ENCODE measurements around the gene RMND5B.

Gene RMND5B

GRCh38 chr5:178193251-178193809 is 62.5 kb downstream of the RMND5B start:
- Histone ChIP-seq H4K8ac (ENCODE audit: low read depth, low read length) (no peak overlapping the region), H4K12ac (ENCODE audit: low read depth, low read length) (no peak overlapping the region), H3K4me3 (ENCODE audit: low read depth, low read length) (no peak overlapping the region), H2AFZ (ENCODE audit: insufficient read depth, low read length, poor library complexity) (no peak overlapping the region), H2BK120ac (ENCODE audit: insufficient read depth, low read length, poor library complexity) (no peak overlapping the region), H3K36me3 (ENCODE audit: control insufficient read depth in 1 of 2, insufficient read depth in 2 of 2, low read length in 2 of 2) (no peaks in the 10 kb centered on the region), H3K9ac (ENCODE audit: low read length) (no peak overlapping the region), H3K14ac (ENCODE audit: low read length) (no peak overlapping the region), H3K79me1 (ENCODE audit: low read length) (no peaks in the 10 kb centered on the region), H3K27ac (ENCODE audit: low read depth, low read length) (no peak overlapping the region), H3K18ac (ENCODE audit: low read length) (no peak overlapping the region), H4K91ac (ENCODE audit: low read depth, low read length) (no peak overlapping the region), H2AK5ac (ENCODE audit: low read length) (no peak overlapping the region), H3K4me1 (ENCODE audit: control insufficient read depth in 1 of 2, insufficient read depth in 2 of 2, low read length in 2 of 2) (no peaks in the 10 kb centered on the region), H3K4ac (ENCODE audit: low read depth, low read length) (no peak overlapping the region), H3K9me3 (ENCODE audit: insufficient read depth, low read depth, low read length) (peaks cover 8% of the 10 kb centered on the region), H3K4me2 (ENCODE audit: low read length) (no peak overlapping the region), H2BK5ac (ENCODE audit: low read depth, low read length, poor library complexity) (no peak overlapping the region), H3K79me2 (ENCODE audit: control insufficient read depth, insufficient read depth, low read length, poor library complexity) (no peaks in the 10 kb centered on the region), H3K23ac (ENCODE audit: low read length) (no peak overlapping the region), H2BK12ac (ENCODE audit: low read length) (no peak overlapping the region), H3K27me3 (ENCODE audit: insufficient read depth, low read length) (no peaks in the 10 kb centered on the region)
- WGBS (ENCODE audit: extremely low coverage, insufficient coverage, insufficient read length), result no CpG with 5 or more reads among the region's 8 CpGs
- DNase-seq, result no peak

DNA sequence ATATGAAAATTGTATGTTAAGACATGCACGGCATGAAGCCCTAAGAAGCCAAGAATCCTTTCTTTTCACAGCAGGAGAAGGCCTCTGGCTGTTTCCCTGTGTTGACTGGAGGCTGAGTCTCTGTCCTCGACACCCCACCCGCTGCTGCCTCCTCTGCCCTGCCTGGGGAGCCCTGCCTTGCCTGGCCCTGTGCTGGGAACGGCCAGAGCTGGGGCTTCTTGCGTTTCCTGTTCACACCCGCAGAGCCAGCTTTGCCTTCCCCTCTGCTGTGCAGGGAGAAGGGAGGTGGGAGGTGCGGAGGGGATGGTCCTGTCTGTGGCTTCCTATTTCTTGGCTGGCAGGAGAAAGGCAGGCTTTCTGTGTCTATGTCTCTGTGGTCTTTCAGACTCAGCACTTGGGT is 63.2 kb downstream of the RMND5B start:
- Histone ChIP-seq H3K27me3 (ENCODE audit: insufficient read depth, low read length) (no peaks in the 10 kb centered on the region), H3K4me2 (ENCODE audit: low read length) (no peak overlapping the region), H3K4ac (ENCODE audit: low read depth, low read length) (no peak overlapping the region), H4K8ac (ENCODE audit: low read depth, low read length) (no peak overlapping the region), H2AK5ac (ENCODE audit: low read length) (no peak overlapping the region), H3K4me1 (ENCODE audit: control insufficient read depth in 1 of 2, insufficient read depth in 2 of 2, low read length in 2 of 2) (no peaks in the 10 kb centered on the region), H4K91ac (ENCODE audit: low read depth, low read length) (no peak overlapping the region), H4K12ac (ENCODE audit: low read depth, low read length) (no peak overlapping the region), H3K14ac (ENCODE audit: low read length) (no peak overlapping the region), H2AFZ (ENCODE audit: insufficient read depth, low read length, poor library complexity) (no peak overlapping the region), H2BK120ac (ENCODE audit: insufficient read depth, low read length, poor library complexity) (no peak overlapping the region), H3K9me3 (ENCODE audit: insufficient read depth, low read depth, low read length) (peaks cover 8% of the 10 kb centered on the region), H3K79me2 (ENCODE audit: control insufficient read depth, insufficient read depth, low read length, poor library complexity) (no peaks in the 10 kb centered on the region), H3K18ac (ENCODE audit: low read length) (no peak overlapping the region), H2BK5ac (ENCODE audit: low read depth, low read length, poor library complexity) (no peak overlapping the region), H2BK12ac (ENCODE audit: low read length) (no peak overlapping the region), H3K9ac (ENCODE audit: low read length) (no peak overlapping the region), H3K27ac (ENCODE audit: low read depth, low read length) (no peak overlapping the region), H3K4me3 (ENCODE audit: low read depth, low read length) (no peak overlapping the region), H3K36me3 (ENCODE audit: control insufficient read depth in 1 of 2, insufficient read depth in 2 of 2, low read length in 2 of 2) (no peaks in the 10 kb centered on the region), H3K23ac (ENCODE audit: low read length) (no peak overlapping the region), H3K79me1 (ENCODE audit: low read length) (no peaks in the 10 kb centered on the region)
- WGBS (ENCODE audit: extremely low coverage, insufficient coverage, insufficient read length), result no CpG with 5 or more reads among the region's 7 CpGs
- no peak for DNase-seq

GRCh38 chr5:178196281-178196812 is 65.5 kb downstream of the RMND5B start:
- Histone ChIP-seq H3K14ac (ENCODE audit: low read length) (no peak overlapping the region), H4K8ac (ENCODE audit: low read depth, low read length) (no peak overlapping the region), H3K9ac (ENCODE audit: low read length) (no peak overlapping the region), H2BK5ac (ENCODE audit: low read depth, low read length, poor library complexity) (no peak overlapping the region), H4K91ac (ENCODE audit: low read depth, low read length) (no peak overlapping the region), H3K79me1 (ENCODE audit: low read length) (no peaks in the 10 kb centered on the region), H3K79me2 (ENCODE audit: control insufficient read depth, insufficient read depth, low read length, poor library complexity) (no peaks in the 10 kb centered on the region), H3K4me2 (ENCODE audit: low read length) (no peak overlapping the region), H3K4ac (ENCODE audit: low read depth, low read length) (no peak overlapping the region), H3K9me3 (ENCODE audit: insufficient read depth, low read depth, low read length) (peaks cover 8% of the 10 kb centered on the region), H3K4me1 (ENCODE audit: control insufficient read depth in 1 of 2, insufficient read depth in 2 of 2, low read length in 2 of 2) (no peaks in the 10 kb centered on the region), H3K36me3 (ENCODE audit: control insufficient read depth in 1 of 2, insufficient read depth in 2 of 2, low read length in 2 of 2) (no peaks in the 10 kb centered on the region), H2BK120ac (ENCODE audit: insufficient read depth, low read length, poor library complexity) (no peak overlapping the region), H3K4me3 (ENCODE audit: low read depth, low read length) (no peak overlapping the region), H2BK12ac (ENCODE audit: low read length) (no peak overlapping the region), H4K12ac (ENCODE audit: low read depth, low read length) (no peak overlapping the region), H3K27ac (ENCODE audit: low read depth, low read length) (no peak overlapping the region), H3K27me3 (ENCODE audit: insufficient read depth, low read length) (no peaks in the 10 kb centered on the region), H3K18ac (ENCODE audit: low read length) (no peak overlapping the region), H2AFZ (ENCODE audit: insufficient read depth, low read length, poor library complexity) (no peak overlapping the region), H3K23ac (ENCODE audit: low read length) (no peak overlapping the region), H2AK5ac (ENCODE audit: low read length) (no peak overlapping the region)
- no CpG with 5 or more reads among the region's 7 CpGs for whole genome bisulfite sequencing (ENCODE audit: extremely low coverage, insufficient coverage, insufficient read length)
- no peak for DNase-seq

GRCh38 chr5:178196986-178197385 is 66.2 kb downstream of the RMND5B start:
- no peak overlapping the region for H4K8ac ChIP-seq (ENCODE audit: low read depth, low read length)
- H3K79me2 ChIP-seq (ENCODE audit: control insufficient read depth, insufficient read depth, low read length, poor library complexity), result no peaks in the 10 kb centered on the region
- H2BK12ac ChIP-seq (ENCODE audit: low read length), result no peak overlapping the region
- no peak overlapping the region for H3K4me2 ChIP-seq (ENCODE audit: low read length)
- no peak overlapping the region for H3K27ac ChIP-seq (ENCODE audit: low read depth, low read length)
- H3K4ac ChIP-seq (ENCODE audit: low read depth, low read length), result no peak overlapping the region
- no peaks in the 10 kb centered on the region for H3K79me1 ChIP-seq (ENCODE audit: low read length)
- H3K4me1 ChIP-seq (ENCODE audit: control insufficient read depth in 1 of 2, insufficient read depth in 2 of 2, low read length in 2 of 2), result no peaks in the 10 kb centered on the region
- H4K91ac ChIP-seq (ENCODE audit: low read depth, low read length), result no peak overlapping the region
- H2BK120ac ChIP-seq (ENCODE audit: insufficient read depth, low read length, poor library complexity), result no peak overlapping the region
- H3K4me3 ChIP-seq (ENCODE audit: low read depth, low read length), result peak overlapping the region; percentile 43
- no peak overlapping the region for H3K23ac ChIP-seq (ENCODE audit: low read length)
- H3K36me3 ChIP-seq (ENCODE audit: control insufficient read depth in 1 of 2, insufficient read depth in 2 of 2, low read length in 2 of 2), result no peaks in the 10 kb centered on the region
- H2BK5ac ChIP-seq (ENCODE audit: low read depth, low read length, poor library complexity), result no peak overlapping the region
- H3K14ac ChIP-seq (ENCODE audit: low read length), result no peak overlapping the region
- no peak overlapping the region for H2AFZ ChIP-seq (ENCODE audit: insufficient read depth, low read length, poor library complexity)
- H3K9me3 ChIP-seq (ENCODE audit: insufficient read depth, low read depth, low read length), result peaks cover 8% of the 10 kb centered on the region
- WGBS (ENCODE audit: extremely low coverage, insufficient coverage, insufficient read length), result no CpG with 5 or more reads among the region's 8 CpGs
- DNase-seq, result peak in 1 of 2 donors; percentile 58
- H3K9ac ChIP-seq (ENCODE audit: low read length), result no peak overlapping the region
- no peaks in the 10 kb centered on the region for H3K27me3 ChIP-seq (ENCODE audit: insufficient read depth, low read length)
- no peak overlapping the region for H2AK5ac ChIP-seq (ENCODE audit: low read length)
- no peak overlapping the region for H3K18ac ChIP-seq (ENCODE audit: low read length)
- no peak overlapping the region for H4K12ac ChIP-seq (ENCODE audit: low read depth, low read length)

Measured in trophoblast cell (in vitro differentiated cells and primary cell).